ENCODE results near the gene CNNM1.

DNA sequence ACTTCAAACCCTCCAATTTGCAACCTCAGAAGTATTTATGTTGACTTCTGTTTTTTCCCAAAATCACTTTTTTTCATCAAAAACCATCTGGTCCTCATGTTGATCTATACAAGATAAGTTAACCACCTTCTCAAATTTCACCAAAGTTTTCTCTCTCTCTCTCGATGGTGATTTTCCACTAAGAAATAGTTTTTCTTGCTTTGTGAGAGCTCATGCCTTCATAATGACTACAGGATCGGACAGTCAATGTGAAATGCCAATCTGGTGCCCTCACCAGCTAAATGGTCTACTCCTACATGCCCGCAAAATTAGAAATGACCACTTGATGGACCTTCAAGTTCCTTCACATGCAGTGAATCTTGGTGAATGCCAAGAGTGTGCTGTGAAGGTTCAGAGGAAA lies 40.4 kb downstream of the CNNM1 start:
- TF ChIP-seq, protein P1, sequence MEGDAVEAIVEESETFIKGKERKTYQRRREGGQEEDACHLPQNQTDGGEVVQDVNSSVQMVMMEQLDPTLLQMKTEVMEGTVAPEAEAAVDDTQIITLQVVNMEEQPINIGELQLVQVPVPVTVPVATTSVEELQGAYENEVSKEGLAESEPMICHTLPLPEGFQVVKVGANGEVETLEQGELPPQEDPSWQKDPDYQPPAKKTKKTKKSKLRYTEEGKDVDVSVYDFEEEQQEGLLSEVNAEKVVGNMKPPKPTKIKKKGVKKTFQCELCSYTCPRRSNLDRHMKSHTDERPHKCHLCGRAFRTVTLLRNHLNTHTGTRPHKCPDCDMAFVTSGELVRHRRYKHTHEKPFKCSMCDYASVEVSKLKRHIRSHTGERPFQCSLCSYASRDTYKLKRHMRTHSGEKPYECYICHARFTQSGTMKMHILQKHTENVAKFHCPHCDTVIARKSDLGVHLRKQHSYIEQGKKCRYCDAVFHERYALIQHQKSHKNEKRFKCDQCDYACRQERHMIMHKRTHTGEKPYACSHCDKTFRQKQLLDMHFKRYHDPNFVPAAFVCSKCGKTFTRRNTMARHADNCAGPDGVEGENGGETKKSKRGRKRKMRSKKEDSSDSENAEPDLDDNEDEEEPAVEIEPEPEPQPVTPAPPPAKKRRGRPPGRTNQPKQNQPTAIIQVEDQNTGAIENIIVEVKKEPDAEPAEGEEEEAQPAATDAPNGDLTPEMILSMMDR (IDR thresholded peaks at IDR 0.05), result no peak
- TF ChIP-seq POLR2A (IDR thresholded peaks at IDR 0.05), result no peak

All from lower leg skin (tissue), 3 donors.